GM19324 (cell line): Measurements from ENCODE around the gene CD101.

Experiments used
- ATAC-seq: cut with Tn5 transposase; IDR thresholded peaks from one replicate; pipeline ENCODE4 v1.9.1; 2021; ENCODE audit warnings: mild to moderate bottlenecking, moderate library complexity; ENCODE audit not compliant: unreplicated experiment, low FRiP score

CD101 gene

GRCh38 chr1:117046781-117047180 lies 45.2 kb downstream of the CD101 start:
- no peak for ATAC-seq

DNA sequence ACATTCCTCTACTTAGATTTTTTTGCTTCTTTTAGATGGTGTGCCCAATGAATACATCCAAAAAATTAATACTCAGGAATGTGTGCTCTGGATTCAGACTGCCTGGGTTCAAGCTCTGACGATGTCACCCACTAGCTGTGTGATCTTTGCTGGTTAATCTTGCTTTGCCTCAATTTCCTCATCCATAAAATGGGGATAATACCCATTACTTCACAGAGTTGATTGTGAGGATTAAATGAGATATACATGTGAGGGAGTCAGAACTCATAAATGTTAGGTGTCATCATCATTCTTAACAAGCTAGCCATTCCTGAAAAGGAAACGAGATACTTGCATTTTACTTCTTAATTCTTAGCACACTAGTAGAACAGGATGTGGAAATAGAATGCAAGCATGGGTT lies 45.7 kb downstream of the CD101 start:
- no peak for ATAC-seq

DNA sequence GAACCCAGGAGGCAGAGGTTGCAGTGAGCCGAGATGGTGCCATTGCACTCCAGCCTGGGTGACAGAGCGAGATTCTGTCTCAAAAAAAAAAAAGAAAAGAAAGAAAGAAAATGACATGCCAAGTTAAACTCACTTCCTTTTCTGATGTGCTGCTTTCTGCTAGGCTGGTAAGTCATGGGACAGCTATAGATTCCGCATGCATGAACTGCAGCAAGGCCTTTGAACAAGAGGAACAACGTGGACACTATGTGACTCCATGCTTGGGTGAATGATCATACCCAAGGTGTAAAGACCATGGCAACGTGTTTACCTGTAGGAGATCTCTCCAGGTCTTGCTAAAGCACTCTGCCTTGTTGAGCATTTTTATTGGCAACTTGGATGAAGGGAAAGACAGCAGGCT lies 48.3 kb downstream of the CD101 start:
- ATAC-seq: no peak

DNA sequence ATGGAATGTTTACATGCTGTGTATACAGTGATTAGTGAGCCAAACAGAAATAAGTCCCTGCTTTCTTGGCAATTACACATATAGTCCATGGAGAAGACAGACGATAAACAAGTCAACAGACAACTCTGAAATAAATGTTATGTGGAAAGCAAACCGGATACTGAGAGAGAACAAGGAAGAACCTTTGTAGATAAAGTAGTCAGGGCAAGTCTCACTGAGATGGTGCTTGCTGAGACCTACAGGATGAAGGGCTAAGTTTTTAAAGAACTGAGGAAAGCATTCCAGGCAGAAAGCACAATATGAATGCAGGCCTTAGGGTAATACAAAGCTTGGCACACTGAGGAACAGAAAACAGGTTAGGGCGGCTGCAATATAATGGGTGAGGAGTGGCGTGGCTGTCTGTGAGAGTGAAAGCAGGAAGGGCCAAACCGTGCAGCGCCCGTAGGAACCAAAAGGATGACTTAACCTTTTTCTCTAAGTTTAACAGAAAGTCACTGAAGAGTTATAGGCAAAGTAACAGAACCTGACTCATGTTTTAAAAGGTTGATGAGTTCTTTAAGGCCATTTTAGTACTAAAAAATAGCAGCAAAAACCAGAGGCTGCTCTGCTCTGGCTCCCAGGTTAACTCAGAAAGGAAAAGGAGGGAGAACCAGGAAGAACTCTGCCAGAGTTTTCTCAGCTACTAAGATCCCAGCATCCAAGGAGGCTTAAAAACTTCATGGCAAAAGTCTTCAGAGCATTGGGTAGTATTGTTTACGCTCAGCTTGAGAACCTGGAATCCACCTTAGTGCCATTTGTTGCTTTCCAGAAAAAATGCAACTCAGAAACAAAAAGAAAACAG lies 49.9 kb downstream of the CD101 start:
- peak; percentile 75 for ATAC-seq

DNA sequence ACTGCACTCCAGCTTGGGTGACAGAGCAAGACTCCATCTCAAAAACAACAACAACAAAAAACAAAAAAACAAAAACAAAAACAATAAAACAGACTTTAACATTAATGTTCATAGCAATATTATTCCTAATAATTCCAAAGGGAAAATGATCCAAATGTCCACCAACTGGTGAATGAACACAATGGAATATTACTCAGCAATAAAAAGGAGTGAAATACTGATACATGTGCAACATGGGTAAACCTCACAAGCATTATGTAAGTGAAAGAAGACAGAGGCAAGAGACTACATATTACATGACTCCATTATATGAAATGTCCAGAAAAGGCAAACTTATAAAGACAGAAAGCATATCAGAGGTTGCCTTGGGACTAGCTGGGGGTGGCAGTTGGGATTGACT lies 52.5 kb downstream of the CD101 start:
- no peak for ATAC-seq

DNA sequence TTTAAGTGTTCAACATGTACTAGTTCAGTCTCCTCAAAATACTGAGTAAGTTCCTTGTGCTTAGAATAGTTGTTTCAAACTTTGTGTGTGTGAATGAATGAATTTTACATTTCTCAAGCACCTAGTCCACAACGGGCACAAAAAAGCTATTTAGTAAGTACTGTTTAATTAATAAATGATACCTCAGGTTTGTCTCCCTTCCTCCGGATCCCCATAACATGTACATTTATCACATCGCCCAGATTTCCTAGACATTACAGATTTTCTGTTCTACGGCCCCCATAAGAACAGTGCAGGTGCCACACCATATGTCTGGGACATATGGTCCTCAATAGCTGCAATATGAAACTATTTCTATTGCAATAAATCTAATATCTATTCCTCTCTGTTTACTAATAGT lies 57.2 kb downstream of the CD101 start:
- no peak for ATAC-seq

- peak; percentile 40 for ATAC-seq
Measured at GRCh38 chr1:117059334-117059677, 57.7 kb downstream of the CD101 start.

GRCh38 chr1:117059678-117060440 lies 58.3 kb downstream of the CD101 start, which contains the start of gene TTF2:
TSS of gene TTF2 (plus strand) at chr1:117060326. CDS start at chr1:117060347, 21 bp downstream.
- ATAC-seq: peak; percentile 94

- peak; percentile 16 for ATAC-seq
Measured at GRCh38 chr1:117060441-117061317, 59.1 kb downstream of the CD101 start.

GRCh38 chr1:117061986-117062415 lies 60.4 kb downstream of the CD101 start:
- ATAC-seq: no peak

DNA sequence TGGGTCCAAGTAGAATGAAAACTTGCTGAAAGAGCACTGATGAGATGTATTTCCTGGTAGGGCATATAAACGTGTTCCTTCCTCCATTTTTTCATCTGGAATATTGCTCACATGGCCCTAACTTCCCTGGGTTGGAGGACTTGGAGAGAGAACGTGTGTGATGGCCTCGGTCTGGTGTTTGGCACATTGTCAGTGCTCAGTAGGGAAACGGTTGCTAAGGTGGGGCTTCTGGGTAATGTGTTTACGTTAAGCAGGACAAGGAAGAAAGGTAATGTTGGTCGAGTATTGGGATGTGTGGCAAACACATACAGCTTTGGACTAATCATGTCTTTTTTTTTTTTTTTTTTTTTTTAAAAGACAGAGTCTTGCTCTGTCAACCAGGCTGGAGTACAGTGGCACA lies 64.8 kb downstream of the CD101 start:
- no peak for ATAC-seq

DNA sequence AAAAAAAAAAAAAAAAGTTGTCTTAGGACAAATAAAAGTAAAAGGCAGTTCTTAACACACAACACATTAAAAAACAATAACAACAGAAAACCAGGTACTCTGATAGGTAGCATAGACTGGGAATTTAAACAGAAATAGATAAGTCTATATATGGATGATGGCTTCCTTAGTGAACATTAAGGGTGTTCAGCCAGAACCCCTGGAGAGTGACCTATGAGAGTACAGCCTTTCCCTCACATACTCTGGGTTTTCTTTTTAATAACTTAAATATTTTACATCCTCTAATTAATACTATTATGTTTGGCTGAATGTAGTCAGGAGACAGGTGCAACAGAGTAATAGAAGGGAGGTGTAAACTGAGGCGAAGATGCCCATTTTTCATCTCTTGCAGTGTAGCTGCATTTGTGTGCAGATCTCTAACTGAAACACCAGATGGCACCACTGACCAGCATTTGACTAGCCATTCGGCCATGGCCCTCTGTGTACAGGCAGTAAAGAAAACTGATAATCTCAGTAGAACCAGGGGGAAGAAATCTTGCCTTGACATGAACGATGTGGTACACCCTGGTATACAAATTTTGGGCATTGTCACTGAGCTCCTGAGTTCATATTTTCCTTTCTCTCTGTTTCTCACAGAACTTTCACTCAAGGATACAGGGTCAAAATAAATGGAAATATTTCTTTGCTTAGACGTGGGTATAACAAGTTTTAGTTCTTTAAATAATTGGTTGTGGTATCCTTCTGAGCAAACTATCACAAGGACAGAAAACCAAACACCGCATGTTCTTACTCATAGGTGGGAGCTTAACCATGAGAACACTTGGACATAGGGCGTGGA lies 66.2 kb downstream of the CD101 start:
- peak; percentile 62 for ATAC-seq

- ATAC-seq: no peak
Measured at GRCh38 chr1:117068580-117068979, 67.0 kb downstream of the CD101 start.

DNA sequence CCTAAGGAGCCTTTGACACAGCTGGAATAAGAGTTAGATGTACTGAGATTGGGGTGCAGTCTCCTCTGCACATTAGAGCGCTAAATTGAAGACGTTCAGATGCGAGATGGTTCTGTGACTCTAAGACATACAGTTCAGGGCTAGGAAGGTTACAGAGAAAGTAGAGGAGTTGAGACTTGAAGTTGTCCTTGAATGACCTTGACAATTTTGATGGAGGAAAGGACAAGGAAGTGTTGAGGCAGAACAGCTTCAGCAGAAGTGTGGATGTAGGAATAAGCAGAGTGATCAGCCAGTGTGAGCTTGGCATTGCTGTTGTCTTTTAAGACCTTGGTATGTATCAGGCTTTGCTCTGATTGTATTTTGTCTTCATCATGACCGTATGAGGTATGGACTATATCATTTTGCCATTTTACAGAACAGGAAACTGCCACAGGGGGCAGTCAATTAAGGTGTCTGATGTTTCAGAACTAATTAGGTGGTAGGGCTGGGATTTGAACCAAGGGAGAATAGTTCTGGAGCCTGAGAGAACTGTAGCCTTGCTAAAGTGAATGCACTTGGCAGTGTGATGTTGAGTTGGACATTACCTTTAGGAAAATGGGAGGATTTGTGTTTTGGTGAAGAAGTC lies 67.8 kb downstream of the CD101 start:
- no peak for ATAC-seq

DNA sequence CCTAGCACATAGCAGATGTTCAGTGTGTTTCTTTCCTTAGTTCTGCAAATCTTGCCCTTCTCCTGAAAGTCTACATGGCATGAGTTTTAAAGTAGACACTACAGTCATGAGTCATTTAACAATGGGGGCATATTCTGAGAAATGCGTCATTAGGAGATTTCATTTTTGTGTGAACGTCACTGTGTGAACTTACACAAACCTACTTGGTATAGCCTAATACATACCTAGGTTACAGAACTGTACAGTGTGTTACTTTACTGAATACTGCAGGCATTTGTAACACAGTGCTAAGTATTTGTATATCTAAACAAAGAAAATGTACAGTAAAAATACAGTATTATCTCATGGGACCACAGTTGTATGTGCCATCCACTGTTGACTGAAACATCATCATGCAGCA lies 68.6 kb downstream of the CD101 start:
- ATAC-seq: no peak

DNA sequence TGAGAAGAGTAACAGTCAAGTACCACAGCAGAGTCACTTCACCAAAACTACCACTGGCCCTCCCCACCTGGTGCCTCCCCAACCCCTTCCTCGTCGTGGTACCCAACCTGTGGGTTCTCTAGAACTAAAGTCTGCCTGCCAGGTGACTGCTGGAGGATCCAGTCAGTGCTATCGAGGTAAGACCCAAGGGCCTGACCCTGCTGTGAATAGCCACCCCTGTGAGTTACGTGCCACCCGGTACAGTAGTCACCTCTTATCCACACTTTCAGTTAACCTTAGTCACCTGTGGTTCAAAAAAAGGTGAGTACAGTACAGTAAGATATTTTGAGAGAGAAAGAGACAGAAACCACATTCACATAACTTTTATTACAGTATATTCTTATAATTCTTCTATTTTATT lies 75.1 kb downstream of the CD101 start:
- no peak for ATAC-seq

GRCh38 chr1:117077267-117077666 lies 75.7 kb downstream of the CD101 start:
- no peak for ATAC-seq

- no peak for ATAC-seq
Measured at GRCh38 chr1:117079737-117080136, 78.2 kb downstream of the CD101 start.

GRCh38 chr1:117084231-117084630 lies 82.7 kb downstream of the CD101 start:
- ATAC-seq: no peak
